Activated naive CD8-positive, alpha-beta T cell (primary cell): ENCODE measurements around the gene LDHAL6A.

Experiments used
- H3K27ac Mint-ChIP-seq: one replicate; pipeline ENCODE4 v1.8.0; 2021; ENCODE audit warnings: mixed read lengths
- H3K27me3 Mint-ChIP-seq: one replicate; pipeline ENCODE4 v1.8.0; 2021; ENCODE audit warnings: mixed read lengths
- H3K36me3 Mint-ChIP-seq: one replicate; pipeline ENCODE4 v1.8.0; 2021; ENCODE audit warnings: mixed read lengths
- H3K4me1 Mint-ChIP-seq: one replicate; pipeline ENCODE4 v1.8.0; 2021; ENCODE audit warnings: low read depth, mixed read lengths
- H3K4me3 Mint-ChIP-seq: one replicate; pipeline ENCODE4 v1.8.0; 2021; ENCODE audit warnings: mild to moderate bottlenecking, mixed read lengths
- H3K9me3 Mint-ChIP-seq: one replicate; pipeline ENCODE4 v1.8.0; 2021; ENCODE audit warnings: low read depth, mixed read lengths

The LDHAL6A gene

GRCh38 chr11:18502352-18502751, 46.7 kb downstream of the LDHAL6A start:
- H3K4me3 Mint-ChIP-seq: no peak overlapping the region
- H3K36me3 Mint-ChIP-seq: peaks cover 10% of the 10 kb centered on the region
- no peaks in the 10 kb centered on the region for H3K27me3 Mint-ChIP-seq
- no peaks in the 10 kb centered on the region for H3K9me3 Mint-ChIP-seq
- peaks cover 4% of the 10 kb centered on the region for H3K4me1 Mint-ChIP-seq
- peak overlapping the region; percentile 18 for H3K27ac Mint-ChIP-seq

- H3K9me3 Mint-ChIP-seq: no peaks in the 10 kb centered on the region
- H3K4me1 Mint-ChIP-seq: peaks cover 49% of the 10 kb centered on the region
- H3K36me3 Mint-ChIP-seq: peaks cover 4% of the 10 kb centered on the region
- no peak overlapping the region for H3K27ac Mint-ChIP-seq
- no peaks in the 10 kb centered on the region for H3K27me3 Mint-ChIP-seq
- H3K4me3 Mint-ChIP-seq: no peak overlapping the region
These were observed 65.5 kb downstream of the LDHAL6A start for GRCh38 chr11:18521122-18521521.

GRCh38 chr11:18522388-18522787, 66.7 kb downstream of the LDHAL6A start:
- H3K9me3 Mint-ChIP-seq: no peaks in the 10 kb centered on the region
- no peak overlapping the region for H3K4me3 Mint-ChIP-seq
- peaks cover 56% of the 10 kb centered on the region for H3K4me1 Mint-ChIP-seq
- peaks cover 4% of the 10 kb centered on the region for H3K36me3 Mint-ChIP-seq
- no peak overlapping the region for H3K27ac Mint-ChIP-seq
- no peaks in the 10 kb centered on the region for H3K27me3 Mint-ChIP-seq

- Mint-ChIP-seq H3K27me3 (no peaks in the 10 kb centered on the region), H3K27ac (no peak overlapping the region), H3K4me3 (no peak overlapping the region), H3K4me1 (peaks cover 61% of the 10 kb centered on the region), H3K9me3 (no peaks in the 10 kb centered on the region), H3K36me3 (peaks cover 4% of the 10 kb centered on the region)
These were observed 67.4 kb downstream of the LDHAL6A start for GRCh38 chr11:18523084-18523483.

GRCh38 chr11:18524248-18524647, 68.6 kb downstream of the LDHAL6A start:
- Mint-ChIP-seq H3K27ac (no peak overlapping the region), H3K36me3 (peaks cover 4% of the 10 kb centered on the region), H3K27me3 (no peaks in the 10 kb centered on the region), H3K4me1 (peaks cover 63% of the 10 kb centered on the region), H3K9me3 (no peaks in the 10 kb centered on the region), H3K4me3 (peak overlapping the region; percentile 41)

- H3K4me1 Mint-ChIP-seq: peaks cover 52% of the 10 kb centered on the region
These were observed 70.5 kb downstream of the LDHAL6A start for GRCh38 chr11:18526130-18526520.

GRCh38 chr11:18526521-18527296, 71.1 kb downstream of the LDHAL6A start, which contains the start of gene TSG101:
Gene TSG101 (minus strand): TSS chr11:18526942. CDS start chr11:18526816, 126 bp downstream.
- Mint-ChIP-seq H3K27me3 (no peaks in the 10 kb centered on the region), H3K9me3 (no peaks in the 10 kb centered on the region), H3K4me3 (peak within 1 kb of the TSS; percentile 100), H3K27ac (peak within 1 kb of the TSS; percentile 100), H3K4me1 (peaks cover 51% of the 10 kb centered on the region), H3K36me3 (peaks cover 4% of the 10 kb centered on the region)

More at GRCh38 chr11:18526130-18526520, 70.5 kb downstream of the LDHAL6A start:
- Mint-ChIP-seq H3K36me3 (peaks cover 4% of the 10 kb centered on the region), H3K27me3 (no peaks in the 10 kb centered on the region), H3K9me3 (no peaks in the 10 kb centered on the region), H3K27ac (peak overlapping the region; percentile 100), H3K4me3 (peak overlapping the region; percentile 100)

- Mint-ChIP-seq H3K4me1 (peaks cover 43% of the 10 kb centered on the region), H3K9me3 (no peaks in the 10 kb centered on the region), H3K36me3 (peaks cover 4% of the 10 kb centered on the region), H3K27ac (peak overlapping the region; percentile 100), H3K4me3 (peak overlapping the region; percentile 100), H3K27me3 (no peaks in the 10 kb centered on the region)
These were observed 71.9 kb downstream of the LDHAL6A start for GRCh38 chr11:18527512-18527911.
